Ascending aorta (tissue), 2 donors: ENCODE results near the gene WDR33. TPM values are rescaled to one million over a fixed set of nuclear protein-coding genes. Genes with fewer than 3 reads are reported as not detected.
"Not testable (repeated sequence)": the region's sequence is repeated elsewhere in the genome, so short reads cannot be mapped to it uniquely, and the experiment has no call there.

ENCODE experiments used
- DNase-seq, 2 donors: peaks; one replicate each; pipeline ENCODE4 v3.0.0-alpha.2; 2019; ENCODE audit warnings: low spot score in 2 of 2
- H3K27ac ChIP-seq, 2 donors: fragments of 200-600 bp; sonication (generic); one replicate each; pipeline ENCODE4 v1.5.1; 2016 to 2017; ENCODE audit warnings: mild to moderate bottlenecking in 1 of 2
- H3K27me3 ChIP-seq: fragments of 200-600 bp; sonication (generic); one replicate; pipeline ENCODE4 v1.5.1; 2017
- H3K36me3 ChIP-seq, 2 donors: fragments of 200-600 bp; sonication (generic); one replicate each; pipeline ENCODE4 v1.5.1; 2016
- H3K4me1 ChIP-seq, 2 donors: fragments of 200-600 bp; sonication (generic); one replicate each; pipeline ENCODE4 v1.5.1; 2016 to 2017; ENCODE audit warnings: mild to moderate bottlenecking in 1 of 2
- H3K4me3 ChIP-seq, 2 donors: fragments of 200-600 bp; sonication (generic); one replicate each; pipeline ENCODE4 v1.5.1; 2016 to 2017; ENCODE audit warnings: mild to moderate bottlenecking in 1 of 2
- H3K9me3 ChIP-seq, 2 donors: fragments of 200-600 bp; sonication (generic); one replicate each; pipeline ENCODE4 v1.5.1; 2016
- intact Hi-C: fragments of 100-400 bp; cut with DNase I; formaldehyde crosslinking; loops from one replicate; pipeline ENCODE4 v1.15.1; 2023
- total RNA-seq: library from RNA; depleted of rRNA; stranded (reverse); fragments of >200 nt; gene quantifications from one replicate; pipeline ENCODE4 v1.1.0, GENCODE V29; 2016
- TF ChIP-seq, protein P1 (sequence below), 3 experiments: fragments of 200-600 bp in 2 of 3; fragments of 450-650 bp in 1 of 3; sonication (generic) in 2 of 3; IDR thresholded peaks; one replicate each; pipeline ENCODE4 v1.5.1; 2016 to 2019; ENCODE audit warnings: antibody characterized with exemption in 3 of 3, mild to moderate bottlenecking in 1 of 3, moderate library complexity in 1 of 3

WDR33 gene
- total RNA-seq, 1 donor from 2014 or later, result 13.9 TPM

DNA sequence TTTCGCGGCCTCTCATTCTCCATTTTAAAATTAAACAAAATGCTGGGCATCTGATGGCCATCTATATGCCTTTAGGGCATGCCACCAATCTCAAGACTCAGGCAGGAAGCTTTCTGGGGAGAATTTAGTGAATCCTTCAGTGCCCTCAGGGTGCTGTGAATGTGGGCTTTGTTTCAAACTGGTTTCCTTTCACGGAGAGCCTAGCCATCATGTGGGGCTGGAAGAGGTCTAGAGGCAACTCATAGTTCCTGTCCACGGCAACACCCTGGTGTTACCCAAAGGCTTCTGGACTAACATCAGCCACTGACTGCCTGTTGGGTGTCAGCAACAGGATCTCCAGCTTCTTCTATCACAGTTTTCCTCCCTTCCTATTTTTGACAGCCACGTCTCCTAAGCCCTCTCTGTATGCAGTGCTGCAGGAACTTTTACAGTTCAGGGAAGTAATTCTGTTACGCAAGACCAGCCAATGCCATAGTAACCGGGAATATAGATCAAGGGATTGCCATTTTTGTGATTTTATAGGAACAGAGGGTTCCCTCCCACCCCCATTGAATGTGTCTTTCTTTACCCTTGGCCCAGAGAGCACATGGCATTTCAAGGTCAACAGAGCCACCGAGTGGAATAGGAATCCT is 7.9 kb upstream of the WDR33 start:
- no peaks in the 10 kb centered on the region for H3K27me3 ChIP-seq
- no peaks in the 10 kb centered on the region for H3K4me1 ChIP-seq
- TF ChIP-seq, protein P1, sequence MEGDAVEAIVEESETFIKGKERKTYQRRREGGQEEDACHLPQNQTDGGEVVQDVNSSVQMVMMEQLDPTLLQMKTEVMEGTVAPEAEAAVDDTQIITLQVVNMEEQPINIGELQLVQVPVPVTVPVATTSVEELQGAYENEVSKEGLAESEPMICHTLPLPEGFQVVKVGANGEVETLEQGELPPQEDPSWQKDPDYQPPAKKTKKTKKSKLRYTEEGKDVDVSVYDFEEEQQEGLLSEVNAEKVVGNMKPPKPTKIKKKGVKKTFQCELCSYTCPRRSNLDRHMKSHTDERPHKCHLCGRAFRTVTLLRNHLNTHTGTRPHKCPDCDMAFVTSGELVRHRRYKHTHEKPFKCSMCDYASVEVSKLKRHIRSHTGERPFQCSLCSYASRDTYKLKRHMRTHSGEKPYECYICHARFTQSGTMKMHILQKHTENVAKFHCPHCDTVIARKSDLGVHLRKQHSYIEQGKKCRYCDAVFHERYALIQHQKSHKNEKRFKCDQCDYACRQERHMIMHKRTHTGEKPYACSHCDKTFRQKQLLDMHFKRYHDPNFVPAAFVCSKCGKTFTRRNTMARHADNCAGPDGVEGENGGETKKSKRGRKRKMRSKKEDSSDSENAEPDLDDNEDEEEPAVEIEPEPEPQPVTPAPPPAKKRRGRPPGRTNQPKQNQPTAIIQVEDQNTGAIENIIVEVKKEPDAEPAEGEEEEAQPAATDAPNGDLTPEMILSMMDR (IDR thresholded peaks at IDR 0.05), result no peak
- no peak overlapping the region for H3K27ac ChIP-seq
- DNase-seq, result no peak
- no peak overlapping the region for H3K4me3 ChIP-seq
- peaks cover 0 to 16% of the 10 kb centered on the region in 2 donors for H3K9me3 ChIP-seq
- intact Hi-C loops, result no loop called here
- no peaks in the 10 kb centered on the region for H3K36me3 ChIP-seq

DNA sequence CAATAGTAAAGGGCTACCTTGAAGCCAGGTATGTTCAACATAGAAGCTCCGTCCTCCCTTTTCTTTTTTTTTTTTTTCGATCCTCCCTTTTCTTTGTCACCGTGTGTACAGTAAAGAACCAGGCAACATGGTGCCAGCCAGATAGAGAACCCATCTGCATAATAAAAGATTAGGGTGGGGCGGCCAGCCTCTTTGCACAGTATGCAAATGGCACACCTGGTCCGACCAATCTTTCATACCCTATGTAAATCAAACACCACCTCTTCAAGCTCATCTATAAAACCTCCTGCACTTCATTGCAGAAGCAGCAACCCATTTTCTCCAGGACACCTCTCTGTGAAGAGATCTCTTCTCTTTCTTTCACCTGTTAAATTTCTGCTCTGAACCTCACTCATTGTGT is 7.3 kb upstream of the WDR33 start:
- DNase-seq, result no peak
- H3K9me3 ChIP-seq, result peaks cover 0 to 16% of the 10 kb centered on the region in 2 donors
- no peak overlapping the region for H3K4me3 ChIP-seq
- no peaks in the 10 kb centered on the region for H3K36me3 ChIP-seq
- TF ChIP-seq, protein P1 (IDR thresholded peaks at IDR 0.05), result no peak
- H3K27me3 ChIP-seq, result no peaks in the 10 kb centered on the region
- no peaks in the 10 kb centered on the region for H3K4me1 ChIP-seq
- intact Hi-C loops, result no loop called here
- H3K27ac ChIP-seq, result no peak overlapping the region

DNA sequence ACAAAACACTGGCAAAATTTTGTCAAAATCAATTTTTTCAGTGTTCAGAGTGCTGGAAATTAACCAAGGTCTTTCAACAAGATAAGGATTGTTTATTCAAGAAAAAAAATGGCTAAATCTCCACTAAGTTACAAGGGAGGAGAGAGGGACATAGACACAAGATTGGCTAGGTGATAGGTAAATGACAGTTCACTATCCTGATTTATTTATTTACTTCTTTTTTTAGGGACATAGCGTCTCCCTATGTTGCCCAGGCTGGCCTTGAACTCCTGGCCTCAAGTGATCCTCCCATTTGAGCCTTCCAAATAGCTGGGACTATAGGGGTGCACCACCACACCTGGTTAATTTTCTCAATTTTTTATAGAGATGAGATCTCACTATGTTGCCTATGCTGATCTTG is 3.7 kb upstream of the WDR33 start:
- intact Hi-C loops, result loop anchor here (5.0 kb wide), 1 partner anchor 307 kb away; no protein-coding TSS in a partner anchor
- H3K36me3 ChIP-seq, result no peaks in the 10 kb centered on the region
- TF ChIP-seq, protein P1 (IDR thresholded peaks at IDR 0.05), result no peak
- H3K9me3 ChIP-seq, result no peaks in the 10 kb centered on the region
- no peak overlapping the region for H3K4me3 ChIP-seq
- no peak overlapping the region for H3K27ac ChIP-seq
- DNase-seq, result no peak
- no peaks in the 10 kb centered on the region for H3K27me3 ChIP-seq
- H3K4me1 ChIP-seq, result peaks cover 0 to 2% of the 10 kb centered on the region in 2 donors

DNA sequence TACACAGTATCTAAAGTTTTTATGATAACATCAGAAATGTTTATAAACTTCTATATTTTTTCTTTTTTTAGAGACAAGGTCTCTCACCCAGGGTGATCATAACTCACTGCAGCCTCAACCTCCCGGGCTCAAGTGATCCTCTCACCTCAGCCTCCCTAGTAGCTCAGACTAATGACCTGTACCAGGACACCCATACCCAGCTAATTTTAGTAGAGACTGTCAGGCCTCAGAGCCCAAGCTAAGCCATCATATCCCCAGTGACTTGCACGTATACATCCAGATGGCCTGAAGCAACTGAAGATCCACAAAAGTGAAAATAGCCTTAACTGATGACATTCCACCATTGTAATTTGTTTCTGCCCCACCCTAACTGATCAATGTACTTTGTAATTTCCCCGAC is 1.5 kb upstream of the WDR33 start:
- not testable (repeated sequence) for H3K27ac ChIP-seq, H3K4me3 ChIP-seq, H3K27me3 ChIP-seq, H3K36me3 ChIP-seq, H3K9me3 ChIP-seq, DNase-seq
- peaks cover 0 to 21% of the 10 kb centered on the region in 2 donors for H3K4me1 ChIP-seq
- intact Hi-C loops, result loop anchor here (5.0 kb wide), 1 partner anchor 305 kb away; no protein-coding TSS in a partner anchor

DNA sequence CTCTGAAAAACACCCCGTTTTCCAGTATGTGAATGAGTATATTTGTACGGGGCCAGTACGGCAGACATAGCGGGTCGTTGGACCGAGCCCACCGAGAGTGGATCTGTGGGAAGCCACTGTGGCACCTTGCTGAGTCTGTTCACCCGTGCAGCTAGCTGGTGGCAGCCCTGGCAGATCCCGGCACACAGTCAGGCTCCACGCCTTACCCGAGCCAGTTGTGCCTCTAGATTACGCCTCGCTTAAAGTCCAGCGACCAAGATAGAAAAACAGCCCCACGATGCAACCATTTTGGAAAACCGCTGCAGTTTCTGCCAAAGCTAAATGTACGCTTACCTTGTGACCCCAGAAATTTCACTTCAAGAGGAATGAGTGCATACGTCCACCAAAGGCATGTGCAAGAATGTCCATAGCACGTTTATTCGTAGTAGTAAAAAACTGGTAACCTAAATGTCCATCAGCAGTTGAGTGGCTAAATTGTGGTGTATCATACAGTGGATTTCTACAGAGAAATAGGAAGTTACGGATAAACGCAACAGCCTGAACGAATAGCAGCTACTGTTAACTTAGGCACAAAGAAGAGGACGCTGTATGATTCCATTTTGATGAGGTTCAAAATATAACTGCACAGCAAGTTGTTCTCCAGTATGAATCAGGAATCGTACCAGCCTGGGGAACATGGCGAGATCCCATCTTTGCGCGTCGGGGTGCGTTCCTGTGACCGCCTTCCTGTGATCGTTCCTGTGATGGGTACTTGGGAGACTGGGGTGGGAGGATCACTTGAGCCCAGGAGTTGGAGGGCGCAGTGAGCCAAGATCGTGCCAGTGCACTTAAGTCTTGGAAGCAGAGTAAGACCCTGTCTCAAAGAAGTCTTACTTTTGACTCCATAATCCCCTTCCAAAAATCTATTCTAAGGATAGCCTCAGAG is 688 bp upstream of the WDR33 start:
- Histone ChIP-seq H3K9me3 (no peaks in the 10 kb centered on the region), H3K4me3 (peak overlapping the region; percentile 67 to 70), H3K27ac (peak overlapping the region; percentile 79 to 87), H3K27me3 (no peaks in the 10 kb centered on the region), H3K36me3 (no peaks in the 10 kb centered on the region), H3K4me1 (peaks cover 0 to 21% of the 10 kb centered on the region in 2 donors)
- TF ChIP-seq, protein P1 (IDR thresholded peaks at IDR 0.05), result no peak
- intact Hi-C loops, result loop anchor here (2.0 to 5.0 kb wide), 3 partner anchors 47 to 304 kb away; partner anchors contain the start of genes POLR2D and SAP130
- DNase-seq, result peak in 1 of 2 donors; percentile 65
